GDM1 (cell line): ENCODE results near the gene POLR2F.
"Not testable (repeated sequence)": the region's sequence is repeated elsewhere in the genome, so short reads cannot be mapped to it uniquely, and the experiment has no call there.

Experiments used
- DNase-seq: peaks from one replicate; lab custom pipeline; 2025; lab: John Stamatoyannopoulos, UW

The POLR2F gene

DNA sequence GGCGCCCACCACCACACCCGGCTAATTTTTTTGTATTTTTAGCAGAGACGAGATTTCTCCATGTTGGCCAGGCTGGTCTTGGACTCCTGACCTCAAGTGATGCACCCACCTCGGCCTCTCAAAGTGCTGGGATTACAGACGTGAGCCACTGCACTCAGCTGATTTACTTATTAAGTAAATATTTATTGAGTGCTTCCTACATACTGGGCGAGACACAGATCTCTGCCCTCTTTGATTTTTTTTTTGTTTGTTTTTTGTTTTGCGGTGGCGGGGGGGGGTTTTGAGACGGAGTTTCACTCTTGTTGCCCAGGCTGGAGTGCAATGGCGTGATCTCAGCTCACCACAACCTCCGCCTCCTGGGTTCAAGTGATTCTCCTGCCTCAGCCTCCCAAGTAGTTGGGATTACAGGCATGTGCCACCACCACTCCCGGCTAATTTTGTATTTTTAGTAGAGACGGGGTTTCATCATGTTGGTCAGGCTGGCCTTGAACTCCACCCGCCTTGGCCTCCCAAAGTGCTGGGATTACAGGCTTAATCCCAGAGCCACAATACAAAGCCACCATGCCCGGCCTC lies 2.4 kb downstream of the POLR2F start:
- not testable (repeated sequence) for DNase-seq

DNA sequence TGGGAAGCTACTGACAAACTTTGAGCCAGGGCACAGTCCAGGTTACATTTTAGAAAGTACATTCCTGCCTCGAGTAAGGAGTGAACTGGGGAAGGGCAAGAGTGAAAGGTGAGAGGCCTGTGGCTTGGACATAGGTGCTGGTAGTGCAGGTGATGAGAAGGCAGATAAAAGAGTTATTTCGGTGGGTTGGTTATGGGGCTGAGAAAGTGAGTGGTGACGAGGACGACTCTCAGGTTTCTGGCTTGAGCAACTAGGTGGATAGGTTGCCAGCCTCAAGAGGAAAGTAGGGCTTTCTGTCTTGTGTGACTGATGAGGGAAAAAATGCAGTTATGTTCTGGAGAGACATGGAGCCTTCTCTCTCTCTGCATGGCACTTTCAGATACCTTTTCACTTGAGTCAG lies 3.7 kb downstream of the POLR2F start:
- DNase-seq, result no peak

DNA sequence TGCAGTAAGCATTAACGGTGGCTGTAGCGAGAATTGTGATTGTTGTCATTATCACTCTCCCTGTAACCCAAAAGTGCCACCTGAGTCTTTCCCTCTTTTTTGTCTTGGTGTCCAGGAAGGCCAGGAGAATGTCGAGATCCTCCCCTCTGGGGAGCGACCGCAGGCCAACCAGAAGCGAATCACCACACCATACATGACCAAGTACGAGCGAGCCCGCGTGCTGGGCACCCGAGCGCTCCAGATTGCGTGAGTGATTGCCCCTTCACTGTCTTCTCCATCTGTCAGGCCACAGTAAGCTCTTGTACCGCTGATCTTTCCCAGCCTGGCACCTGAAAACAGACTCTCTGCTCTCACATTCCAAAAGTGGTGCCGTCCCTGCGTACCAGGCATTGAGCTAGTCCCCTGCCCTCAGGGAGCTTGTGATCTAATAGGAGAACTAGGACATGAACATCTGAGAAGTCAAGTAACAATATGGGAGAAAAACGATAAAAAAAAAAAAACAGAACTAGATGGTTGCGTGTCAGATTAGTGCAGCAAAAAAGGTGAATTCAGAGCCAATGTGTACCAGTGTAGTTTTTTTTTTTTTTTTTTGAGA lies 5.8 kb downstream of the POLR2F start:
- DNase-seq, result no peak

DNA sequence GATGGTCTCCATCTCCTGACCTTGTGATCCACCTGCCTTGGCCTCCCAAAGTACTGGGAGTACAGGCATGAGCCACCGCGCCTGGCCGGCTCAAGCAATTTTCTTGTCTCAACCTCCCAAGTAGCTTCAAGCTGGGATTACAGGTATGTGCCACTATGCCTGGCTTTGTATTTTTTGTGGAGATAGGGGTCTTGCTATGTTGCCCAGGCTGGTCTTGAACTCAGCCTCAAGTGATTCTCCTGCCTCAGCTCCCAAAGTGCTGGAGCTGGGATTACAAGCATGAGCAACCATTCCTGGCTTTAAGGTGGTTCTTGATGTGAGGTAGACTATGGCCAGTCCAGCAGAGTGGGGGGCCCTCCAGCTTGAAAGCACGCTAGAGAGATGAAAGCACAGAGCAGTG lies 7.6 kb downstream of the POLR2F start:
- no peak for DNase-seq

DNA sequence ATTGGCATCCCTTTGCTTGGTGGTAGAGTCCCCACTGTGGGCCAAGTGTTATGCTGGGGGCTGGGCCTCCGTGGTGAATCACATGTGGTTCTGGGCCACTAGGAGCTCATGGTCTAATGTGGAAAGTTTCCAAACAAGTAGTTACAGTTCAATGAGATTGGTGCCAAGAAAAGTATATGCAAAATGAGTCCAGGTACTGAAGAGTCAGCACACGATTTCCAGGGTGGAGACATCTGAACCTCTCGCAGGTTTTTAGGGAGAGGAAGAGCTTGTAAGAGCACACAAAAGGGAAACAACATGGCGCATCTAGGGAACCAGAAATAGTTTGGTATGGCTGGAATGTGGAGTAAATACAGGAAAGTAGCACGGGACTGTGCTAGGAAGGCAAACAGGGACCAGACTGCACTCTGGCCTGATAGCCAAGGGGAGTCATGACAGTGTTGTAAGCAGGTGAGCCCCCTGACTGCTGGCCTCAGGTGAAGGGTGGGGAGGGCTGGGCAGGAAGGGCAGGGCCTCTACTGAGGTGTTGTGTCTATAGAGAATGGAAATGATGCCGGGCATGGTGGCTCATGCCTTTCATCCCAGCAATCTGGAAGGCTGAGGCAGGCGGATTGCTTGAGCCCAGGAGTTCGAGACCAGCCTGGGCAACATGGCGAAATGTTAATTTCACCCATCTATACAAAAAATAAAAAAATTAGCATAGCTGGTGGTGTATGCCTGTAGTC lies 12.6 kb downstream of the POLR2F start:
- no peak for DNase-seq

DNA sequence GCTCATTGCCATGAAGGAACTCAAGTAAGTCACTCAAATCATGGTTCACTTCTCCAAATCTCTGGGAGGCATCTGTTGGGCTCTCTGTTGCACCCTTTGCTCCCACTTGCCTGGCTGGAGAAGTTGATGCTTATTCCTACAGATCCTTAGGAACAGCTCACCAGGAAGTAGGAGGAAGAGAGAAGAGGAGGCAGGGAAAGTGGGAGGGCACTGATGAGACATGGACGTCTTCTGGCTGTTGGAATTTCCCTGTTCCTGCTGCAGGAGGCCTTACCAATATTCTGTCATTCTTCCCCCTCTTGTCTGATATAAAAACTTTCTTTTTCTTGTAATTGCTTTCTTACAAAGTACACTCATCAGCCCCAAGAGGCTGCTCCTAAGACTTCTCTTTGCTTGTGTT lies 13.6 kb downstream of the POLR2F start:
- DNase-seq, result no peak

DNA sequence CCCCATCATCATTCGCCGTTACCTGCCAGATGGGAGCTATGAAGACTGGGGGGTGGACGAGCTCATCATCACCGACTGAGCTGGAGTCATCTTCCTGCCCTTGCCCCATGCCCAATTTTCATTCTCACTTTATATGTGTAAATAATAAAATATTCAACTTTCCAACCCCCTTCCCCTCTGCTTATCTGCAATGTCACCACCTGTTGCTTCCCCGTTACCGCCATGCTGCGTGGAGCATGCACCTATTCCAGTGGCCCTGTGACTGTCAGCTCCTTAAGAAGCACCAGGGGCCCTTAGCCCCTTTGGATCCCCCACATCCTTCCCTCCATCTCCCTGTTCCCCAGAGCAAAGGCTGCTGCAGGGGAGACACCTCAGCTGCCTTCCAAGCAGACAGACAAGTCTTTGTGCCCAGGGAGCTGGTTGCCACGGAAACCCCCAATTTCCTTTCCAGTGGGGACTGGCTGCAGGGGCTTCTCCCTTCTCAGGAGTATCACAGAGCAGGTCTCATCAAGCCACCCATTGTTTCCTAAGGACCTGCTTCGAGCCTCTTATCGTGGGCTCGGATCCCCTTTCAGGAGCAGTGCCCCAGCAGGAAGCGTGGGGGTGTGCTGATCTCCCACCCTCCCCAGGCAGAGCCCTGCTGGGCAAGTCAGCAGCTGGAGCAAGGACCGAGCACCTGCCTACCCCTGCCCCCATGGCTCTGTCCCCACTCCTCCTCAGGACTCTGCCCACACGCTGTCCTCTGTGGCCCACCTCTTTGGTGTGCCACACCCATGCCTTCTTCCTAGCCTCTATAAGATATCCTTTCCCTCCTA lies 14.3 kb downstream of the POLR2F start:
- DNase-seq, result no peak

DNA sequence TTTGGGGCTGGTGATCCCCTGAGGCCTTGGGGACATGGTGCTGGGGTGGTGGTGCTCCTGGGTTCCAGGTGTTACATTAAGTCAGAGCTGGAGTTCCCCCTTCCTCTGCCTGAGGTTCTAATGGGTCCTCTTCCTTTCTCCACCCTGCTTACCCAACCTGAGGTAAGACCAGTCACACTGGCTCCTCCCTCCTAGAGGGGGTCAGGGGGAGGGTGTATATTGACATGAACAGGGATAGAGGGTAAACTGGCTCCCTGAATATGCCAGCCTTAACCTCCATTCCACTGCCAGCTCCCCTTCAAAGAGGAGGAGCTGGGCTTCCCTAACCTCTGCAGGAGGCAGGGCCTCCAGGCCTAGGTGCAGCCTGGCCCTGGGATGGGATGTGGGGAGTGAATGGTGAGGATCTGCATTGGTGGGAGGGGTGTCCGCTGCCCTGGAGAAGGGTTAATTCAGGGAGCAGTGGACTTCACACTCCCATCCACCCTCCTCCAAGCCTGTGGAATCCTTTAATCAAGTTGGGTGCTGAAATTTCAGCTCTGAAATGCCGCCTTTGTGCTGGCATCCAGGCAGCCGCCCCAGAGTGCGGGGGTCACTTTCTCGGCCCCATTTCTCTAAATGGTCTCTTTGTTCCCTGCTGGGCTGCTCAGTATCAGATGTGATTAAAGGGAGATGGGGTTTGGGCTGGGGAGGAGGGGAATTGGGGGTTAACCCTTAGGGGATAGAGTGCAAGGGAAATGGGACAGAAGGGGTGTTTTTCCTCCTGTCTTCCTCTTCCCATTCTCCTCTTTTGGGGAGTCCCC lies 15.2 kb downstream of the POLR2F start:
- no peak for DNase-seq

DNA sequence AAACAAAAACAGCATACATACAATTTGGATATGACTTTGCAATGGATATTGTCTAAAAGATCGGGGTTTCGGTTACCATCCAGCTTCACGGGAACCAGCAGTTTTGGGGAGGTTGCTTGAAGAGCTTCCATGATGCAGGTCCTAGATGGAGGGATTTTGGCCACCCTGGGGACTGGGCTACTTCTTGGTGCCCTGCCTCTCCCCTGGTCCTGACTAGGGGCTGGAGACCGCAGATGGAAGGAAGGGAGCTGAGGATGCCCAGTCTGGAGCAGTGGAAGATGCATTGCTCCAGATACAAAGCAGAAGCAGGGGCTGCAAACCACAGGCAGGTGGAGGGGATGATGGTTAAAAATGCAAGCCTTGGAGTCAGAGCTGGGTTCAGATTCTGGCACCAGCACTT lies 17.4 kb downstream of the POLR2F start:
- DNase-seq, result no peak

DNA sequence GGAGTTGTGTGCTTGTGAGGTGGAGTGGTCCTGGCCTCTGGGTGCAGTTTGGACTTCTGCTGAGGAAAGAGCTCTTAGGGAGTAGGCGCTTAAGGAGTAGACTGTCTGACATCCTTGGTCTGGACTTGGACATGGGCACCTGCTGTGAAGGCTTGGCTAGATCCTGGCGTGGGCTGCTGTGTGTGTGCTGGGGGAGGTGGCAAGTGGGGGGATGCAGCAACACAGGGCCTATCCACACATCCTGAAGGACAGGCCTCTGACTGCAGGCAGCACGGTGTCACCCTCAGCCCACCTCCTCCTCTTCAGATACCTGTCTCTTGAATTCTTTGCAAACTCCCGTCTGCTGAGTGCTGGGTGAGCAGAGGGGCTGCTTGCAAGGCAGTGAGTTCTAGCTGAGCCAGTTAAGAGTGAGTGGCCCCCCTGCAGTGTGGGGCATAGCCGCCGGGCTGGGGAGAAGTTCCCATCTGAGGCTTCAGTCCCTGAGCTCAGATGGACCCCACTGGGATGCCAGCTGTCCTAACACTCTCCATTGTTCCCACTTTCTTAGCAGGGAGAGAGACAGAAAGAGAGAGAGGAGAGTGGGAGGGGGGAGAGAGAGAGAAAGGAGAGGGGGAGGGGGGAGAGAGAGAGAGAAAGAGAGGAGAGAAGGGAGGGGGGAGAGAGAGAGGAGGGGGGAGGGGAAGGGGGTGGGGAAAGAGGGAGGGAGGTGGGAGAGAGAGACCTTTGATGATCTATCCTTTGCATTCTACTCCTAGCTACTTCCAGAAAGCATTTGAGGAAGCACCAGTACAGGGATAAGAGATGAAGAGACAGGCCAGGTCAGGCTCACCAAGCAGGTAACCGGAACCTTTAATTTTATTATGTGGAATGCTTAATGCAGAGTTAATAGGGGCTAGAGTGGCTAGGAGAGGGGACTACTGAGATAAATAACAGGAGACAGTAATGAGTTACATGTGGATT lies 18.3 kb downstream of the POLR2F start:
- no peak for DNase-seq

DNA sequence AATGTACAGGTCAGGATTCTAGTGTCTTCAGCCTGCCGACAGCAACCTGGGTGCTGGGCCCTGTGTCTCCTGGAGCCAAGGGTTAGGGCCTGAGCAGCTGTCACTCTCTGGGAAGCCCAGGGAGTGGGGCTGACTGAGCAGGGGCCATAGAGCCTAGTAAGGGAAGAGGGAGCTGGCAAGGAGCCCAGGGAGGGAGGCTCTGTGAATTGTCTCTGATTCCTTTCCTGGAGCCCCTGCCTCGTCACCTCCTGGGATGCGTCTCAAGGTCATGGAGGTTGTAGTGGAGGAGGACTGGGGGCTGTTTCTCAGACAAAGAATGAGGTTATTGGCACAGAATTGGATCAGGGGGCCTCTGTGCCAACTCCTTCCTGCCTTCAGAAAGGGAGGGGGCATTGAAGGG lies 19.0 kb downstream of the POLR2F start:
- DNase-seq, result no peak

DNA sequence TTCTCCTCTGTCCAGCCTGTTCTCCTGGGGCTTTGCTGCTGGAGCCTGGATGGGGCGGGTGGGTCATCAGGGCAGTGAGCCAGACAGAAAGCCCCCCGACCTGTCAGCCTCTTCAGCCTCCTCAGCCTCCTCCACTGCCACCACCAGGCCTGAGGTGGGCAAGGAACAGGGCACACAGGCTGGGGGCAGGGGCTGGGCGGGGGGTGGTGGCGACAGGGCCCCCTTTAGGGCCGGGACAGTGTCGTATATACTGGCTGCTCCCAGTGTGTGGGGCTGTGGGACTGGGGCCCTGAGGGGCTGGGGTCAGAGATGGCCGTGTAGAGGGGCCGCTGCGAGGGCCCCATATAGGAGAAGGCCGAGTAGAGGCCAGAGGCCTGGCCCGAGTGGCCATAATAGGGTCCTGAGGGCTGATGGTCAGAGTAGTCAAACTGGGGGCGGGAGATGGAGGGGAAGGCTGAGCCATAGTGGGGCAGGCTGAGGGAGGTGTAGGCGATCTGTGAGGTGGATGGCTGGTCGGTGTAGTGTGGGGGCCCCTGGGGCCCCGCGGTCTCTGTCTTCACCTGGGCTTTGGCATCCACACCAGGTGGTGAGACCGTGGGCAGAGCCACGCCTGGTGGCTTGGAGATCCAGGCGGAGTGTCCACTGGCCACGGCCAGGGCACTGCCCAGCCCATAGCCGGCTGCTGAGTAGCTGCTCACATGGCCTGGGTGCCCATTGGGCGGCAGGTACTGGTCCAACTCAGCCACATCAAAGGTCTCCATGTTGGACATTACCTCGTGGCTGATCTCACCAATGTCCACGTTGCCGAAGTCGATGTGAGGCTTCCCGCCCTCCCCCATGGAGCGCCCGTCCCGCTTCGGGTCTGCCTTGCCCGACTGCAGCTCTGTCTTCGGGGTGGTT lies 20.0 kb downstream of the POLR2F start:
- no peak for DNase-seq

DNA sequence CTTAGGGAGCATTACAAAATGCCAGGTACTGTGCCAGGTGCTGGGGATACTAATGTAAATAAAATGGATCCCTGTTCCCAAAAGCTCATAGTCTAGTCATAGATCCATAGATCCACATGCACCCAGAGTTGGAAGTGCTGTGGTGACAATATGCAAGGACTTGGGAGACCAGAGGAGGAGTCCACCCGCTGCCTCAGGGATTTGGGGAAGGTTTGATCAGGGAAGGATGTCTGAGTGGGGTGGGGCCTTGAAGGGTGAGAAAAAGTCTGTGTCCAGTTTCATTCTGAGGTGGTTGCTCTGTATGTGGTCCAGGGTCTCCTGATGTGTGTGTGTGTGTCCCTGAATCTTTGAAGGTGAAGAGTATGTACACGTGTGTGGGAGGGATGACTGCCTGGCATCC lies 21.7 kb downstream of the POLR2F start:
- DNase-seq, result no peak

DNA sequence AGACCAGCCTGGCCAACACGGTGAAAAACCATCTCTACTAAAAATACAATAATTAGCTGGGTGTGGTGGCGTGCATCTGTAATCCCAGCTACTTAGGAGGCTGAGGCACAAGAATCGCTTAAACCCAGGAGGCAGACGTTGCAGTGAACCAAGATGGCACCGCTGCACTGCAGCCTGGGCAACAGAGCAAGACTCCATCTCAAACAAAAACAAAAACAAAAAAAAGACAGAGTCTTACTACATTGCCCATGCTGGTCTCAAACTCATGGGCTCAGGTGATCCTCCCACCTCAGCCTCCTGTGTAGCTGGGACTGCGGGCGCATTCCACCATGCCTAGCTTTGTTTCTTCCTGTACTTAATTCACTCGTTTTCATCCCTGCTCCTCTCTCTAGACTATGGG lies 22.5 kb downstream of the POLR2F start:
- DNase-seq, result not testable (repeated sequence)

DNA sequence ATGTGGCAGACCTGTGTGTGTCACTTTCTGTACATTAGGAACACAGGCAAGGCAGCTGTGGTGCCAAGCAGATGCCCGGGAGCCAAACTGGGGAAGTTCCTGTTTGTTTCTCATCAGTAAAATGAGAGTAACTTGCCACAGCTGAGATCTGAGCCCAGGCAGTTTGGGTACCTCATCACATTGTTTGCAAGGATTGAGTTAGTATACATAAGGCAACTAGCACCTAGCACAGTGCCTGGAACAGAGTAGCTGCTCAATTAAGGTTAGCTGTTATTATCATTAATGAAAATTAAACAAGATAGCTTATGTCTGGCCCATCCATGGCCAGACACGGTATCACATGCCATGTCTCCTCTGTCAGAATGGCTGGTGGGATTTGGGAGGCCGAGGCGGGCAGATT lies 23.0 kb downstream of the POLR2F start:
- DNase-seq, result no peak

DNA sequence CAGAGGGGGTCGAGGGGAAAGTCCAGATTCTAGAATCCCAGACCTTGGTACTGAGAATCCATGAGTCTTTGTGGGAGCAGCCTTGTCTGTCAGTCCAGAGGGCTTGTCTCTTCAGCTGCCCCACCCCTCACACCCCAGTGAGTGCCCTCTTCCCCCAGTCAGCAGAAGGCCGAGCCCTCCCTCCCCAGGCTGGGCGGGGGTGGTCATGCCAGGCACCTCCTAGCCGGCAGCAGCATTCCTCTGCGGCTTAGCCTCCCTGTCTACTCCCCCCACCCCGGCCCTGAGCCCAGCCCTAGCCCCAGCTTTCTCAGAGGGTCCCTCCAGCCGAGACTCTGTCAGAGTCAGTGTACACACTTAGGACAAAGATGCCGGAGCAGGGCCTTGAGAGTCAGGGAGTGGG lies 26.3 kb downstream of the POLR2F start:
- DNase-seq, result no peak

DNA sequence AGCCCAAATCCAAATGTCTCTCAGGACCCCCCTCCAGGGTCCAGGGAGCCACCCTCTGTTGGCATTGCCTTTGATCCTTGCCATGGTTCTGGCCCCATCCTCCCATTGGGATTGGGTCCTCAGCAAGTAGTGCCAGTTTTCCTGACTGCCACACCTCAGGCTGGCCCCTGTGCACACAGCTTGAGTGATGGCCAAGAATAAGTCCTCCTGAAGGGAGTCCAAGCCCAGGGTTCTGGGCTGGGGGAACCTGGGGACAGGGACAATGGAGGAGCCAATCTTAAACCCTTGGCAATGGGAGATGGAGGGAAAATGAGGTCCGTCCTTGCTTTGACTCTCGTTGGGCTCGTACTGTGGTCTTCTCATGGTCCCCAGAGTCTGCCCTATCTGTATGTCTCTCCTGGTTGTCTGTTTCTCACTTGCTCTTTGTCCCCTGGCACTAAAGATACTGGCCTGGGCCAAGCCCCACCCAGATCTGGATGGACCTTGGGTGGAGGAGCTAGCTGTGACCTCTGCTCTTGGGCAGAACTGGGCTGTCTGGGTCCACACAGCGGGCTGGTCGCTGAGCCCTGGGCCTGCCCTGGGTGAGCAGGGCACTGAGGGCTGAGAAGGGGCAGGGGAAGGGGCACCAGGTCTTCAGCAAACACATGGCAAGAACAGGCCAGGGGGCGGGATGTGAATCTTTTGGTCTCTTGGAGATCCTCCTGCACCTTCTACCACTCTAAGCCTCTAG lies 27.9 kb downstream of the POLR2F start:
- DNase-seq, result no peak

DNA sequence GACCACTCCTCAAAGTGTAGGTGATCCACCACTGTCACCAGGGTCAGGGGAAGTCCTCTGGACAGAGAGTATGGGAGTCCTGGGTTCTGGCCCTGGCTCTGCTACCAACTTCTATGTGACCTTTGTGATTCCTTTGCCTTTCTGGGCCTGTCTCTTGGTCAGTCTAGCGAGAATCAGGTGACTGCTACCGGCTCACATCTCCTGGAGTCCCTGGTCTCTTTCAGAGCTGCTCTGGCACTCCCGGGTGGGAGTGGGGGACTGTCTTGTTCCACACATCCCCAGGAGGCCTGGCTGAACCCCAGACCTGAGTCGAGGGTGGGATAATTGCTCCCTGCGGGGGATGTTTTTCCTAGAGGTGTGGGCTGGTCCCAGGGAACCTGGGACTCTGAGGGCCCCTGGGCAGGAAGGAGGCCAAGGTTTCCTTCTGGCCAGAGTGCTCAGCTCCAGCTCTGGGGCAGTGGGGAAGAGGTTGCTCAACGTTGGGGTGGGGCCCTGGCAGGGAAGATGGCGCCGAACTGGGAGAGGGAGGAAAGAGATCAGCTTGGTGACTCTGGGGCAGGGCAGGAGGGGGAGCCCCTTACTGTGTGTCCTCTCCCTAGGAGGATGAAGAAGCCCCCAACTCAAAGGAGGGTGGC lies 28.8 kb downstream of the POLR2F start:
- DNase-seq, result no peak
